Mucosa of descending colon (tissue), 3 donors: ENCODE measurements around the gene TMEM214. TPM values are rescaled to one million over a fixed set of nuclear protein-coding genes. Genes with fewer than 3 reads are reported as not detected.

Experiments
- ATAC-seq: fragments of 200-7000 bp; cut with Tn5 transposase; one replicate; pipeline ENCODE4 v1.9.1; 2020; ENCODE audit warnings: mild to moderate bottlenecking, moderate library complexity
- DNase-seq, 3 donors: peaks; one replicate each; pipeline ENCODE4 v3.0.0-alpha.2; 2020
- H3K36me3 ChIP-seq: fragments of 200-600 bp; one replicate; pipeline ENCODE4 v1.8.0; 2021; ENCODE audit warnings: low read depth, mild to moderate bottlenecking
- H3K4me1 ChIP-seq: fragments of 200-600 bp; one replicate; pipeline ENCODE4 v1.8.0; 2021; ENCODE audit warnings: low read depth, mild to moderate bottlenecking
- H3K4me3 ChIP-seq: fragments of 200-600 bp; one replicate; pipeline ENCODE4 v1.8.0; 2021; ENCODE audit warnings: mild to moderate bottlenecking
- H3K9me3 ChIP-seq: fragments of 200-600 bp; one replicate; pipeline ENCODE4 v1.8.0; 2021; ENCODE audit warnings: mild to moderate bottlenecking
- intact Hi-C, 2 donors: fragments of 100-400 bp; cut with DNase I in 1 of 2; cut with micrococcal nuclease in 1 of 2; formaldehyde crosslinking; loops; one replicate each; pipeline versions ENCODE4 v1.11.0 to v1.11.1; 2022; cut with DNase I, micrococcal nuclease
- total RNA-seq, 3 donors: library from RNA; stranded (reverse); fragmentation: NEBNext Ultra II Directional in 2 of 3; extraction: Animal tissue kit (Norgen Biotek cat#: 25700) in 2 of 3; gene quantifications; one replicate each; pipeline versions ENCODE4 v1.2.1 to v1.2.4, GENCODE V29; 2021 to 2023
- TF ChIP-seq, protein P1 (sequence below): fragments of 200-600 bp; IDR thresholded peaks from one replicate; pipeline ENCODE4 v1.8.0; 2022; ENCODE audit warnings: antibody characterized with exemption, mild to moderate bottlenecking
- donor health status: DM: no; HTN: no; CAD: no; lungs with moderate emphysema.
- donor health status: DM: no; HTN: no; CAD: no.
- donor health status: DM: no; HTN: yes; CAD: no.

TMEM214 gene
- total RNA-seq, 3 donors from 2014 or later, result 78.9 to 93.3 (median 80.1) TPM

- ATAC-seq (no peak), DNase-seq (peak in 1 of 3 donors; percentile 64)
- intact Hi-C loops, result loop anchor here in 1 of 2 donors (10.0 kb wide), 2 partner anchors 47 to 117 kb away; partner anchors contain the start of gene TMEM214
- TF ChIP-seq, protein P1, sequence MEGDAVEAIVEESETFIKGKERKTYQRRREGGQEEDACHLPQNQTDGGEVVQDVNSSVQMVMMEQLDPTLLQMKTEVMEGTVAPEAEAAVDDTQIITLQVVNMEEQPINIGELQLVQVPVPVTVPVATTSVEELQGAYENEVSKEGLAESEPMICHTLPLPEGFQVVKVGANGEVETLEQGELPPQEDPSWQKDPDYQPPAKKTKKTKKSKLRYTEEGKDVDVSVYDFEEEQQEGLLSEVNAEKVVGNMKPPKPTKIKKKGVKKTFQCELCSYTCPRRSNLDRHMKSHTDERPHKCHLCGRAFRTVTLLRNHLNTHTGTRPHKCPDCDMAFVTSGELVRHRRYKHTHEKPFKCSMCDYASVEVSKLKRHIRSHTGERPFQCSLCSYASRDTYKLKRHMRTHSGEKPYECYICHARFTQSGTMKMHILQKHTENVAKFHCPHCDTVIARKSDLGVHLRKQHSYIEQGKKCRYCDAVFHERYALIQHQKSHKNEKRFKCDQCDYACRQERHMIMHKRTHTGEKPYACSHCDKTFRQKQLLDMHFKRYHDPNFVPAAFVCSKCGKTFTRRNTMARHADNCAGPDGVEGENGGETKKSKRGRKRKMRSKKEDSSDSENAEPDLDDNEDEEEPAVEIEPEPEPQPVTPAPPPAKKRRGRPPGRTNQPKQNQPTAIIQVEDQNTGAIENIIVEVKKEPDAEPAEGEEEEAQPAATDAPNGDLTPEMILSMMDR, result no peak
- H3K9me3 ChIP-seq, result no peaks in the 10 kb centered on the region
- no peaks in the 10 kb centered on the region for H3K36me3 ChIP-seq
- no peak overlapping the region for H3K4me3 ChIP-seq
- peaks cover 30% of the 10 kb centered on the region for H3K4me1 ChIP-seq
Observed at GRCh38 chr2:27081984-27082772, 49.4 kb downstream of the TMEM214 start.

DNA sequence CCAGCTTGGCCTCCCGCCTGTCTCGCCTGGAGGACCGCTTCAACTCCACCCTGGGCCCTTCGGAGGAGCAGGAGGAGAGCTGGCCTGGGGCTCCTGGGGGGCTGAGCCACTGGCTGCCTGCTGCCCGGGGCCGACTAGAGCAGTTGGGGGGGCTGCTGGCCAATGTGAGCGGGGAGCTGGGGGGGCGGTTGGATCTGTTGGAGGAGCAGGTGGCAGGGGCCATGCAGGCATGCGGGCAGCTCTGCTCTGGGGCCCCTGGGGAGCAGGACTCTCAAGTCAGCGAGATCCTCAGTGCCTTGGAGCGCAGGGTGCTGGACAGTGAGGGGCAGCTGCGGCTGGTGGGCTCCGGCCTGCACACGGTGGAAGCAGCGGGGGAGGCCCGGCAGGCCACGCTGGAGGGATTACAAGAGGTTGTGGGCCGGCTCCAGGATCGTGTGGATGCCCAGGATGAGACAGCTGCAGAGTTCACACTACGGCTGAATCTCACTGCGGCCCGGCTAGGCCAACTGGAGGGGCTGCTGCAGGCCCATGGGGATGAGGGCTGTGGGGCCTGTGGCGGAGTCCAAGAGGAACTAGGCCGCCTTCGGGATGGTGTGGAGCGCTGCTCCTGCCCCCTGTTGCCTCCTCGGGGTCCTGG is 50.1 kb downstream of the TMEM214 start:
- Histone ChIP-seq H3K4me1 (peaks cover 36% of the 10 kb centered on the region), H3K36me3 (no peaks in the 10 kb centered on the region), H3K4me3 (no peak overlapping the region), H3K9me3 (no peaks in the 10 kb centered on the region)
- TF ChIP-seq, protein P1, result no peak
- intact Hi-C loops, result loop anchor here in 1 of 2 donors (10.0 kb wide), 2 partner anchors 48 to 118 kb away; partner anchors contain the start of gene TMEM214
- peak in 1 of 3 donors; percentile 60 for DNase-seq
- no peak for ATAC-seq

DNA sequence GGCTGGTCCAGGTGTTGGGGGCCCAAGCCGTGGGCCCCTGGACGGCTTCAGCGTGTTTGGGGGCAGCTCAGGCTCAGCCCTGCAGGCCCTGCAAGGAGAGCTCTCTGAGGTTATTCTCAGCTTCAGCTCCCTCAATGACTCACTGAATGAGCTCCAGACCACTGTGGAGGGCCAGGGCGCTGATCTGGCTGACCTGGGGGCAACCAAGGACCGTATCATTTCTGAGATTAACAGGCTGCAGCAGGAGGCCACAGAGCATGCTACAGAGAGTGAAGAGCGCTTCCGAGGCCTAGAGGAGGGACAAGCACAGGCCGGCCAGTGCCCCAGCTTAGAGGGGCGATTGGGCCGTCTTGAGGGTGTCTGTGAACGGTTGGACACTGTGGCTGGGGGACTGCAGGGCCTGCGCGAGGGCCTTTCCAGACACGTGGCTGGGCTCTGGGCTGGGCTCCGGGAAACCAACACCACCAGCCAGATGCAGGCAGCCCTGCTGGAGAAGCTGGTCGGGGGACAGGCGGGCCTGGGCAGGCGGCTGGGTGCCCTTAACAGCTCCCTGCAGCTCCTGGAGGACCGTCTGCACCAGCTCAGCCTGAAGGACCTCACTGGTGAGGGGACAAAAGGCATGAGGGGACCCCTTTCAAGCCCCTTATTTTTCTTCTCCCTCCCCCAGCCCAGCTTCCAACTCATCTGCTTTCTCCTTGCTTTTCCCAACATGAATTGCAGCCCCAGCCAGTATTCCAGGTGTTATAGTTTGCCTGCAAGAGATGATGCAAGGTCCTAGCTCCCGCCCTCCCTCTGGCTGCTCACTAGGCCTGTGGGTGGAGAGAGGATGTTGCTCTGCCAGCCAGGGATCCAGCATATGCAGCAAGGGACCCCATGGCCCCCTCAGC is 50.9 kb downstream of the TMEM214 start:
- no peak for ATAC-seq
- Histone ChIP-seq H3K9me3 (no peaks in the 10 kb centered on the region), H3K4me3 (no peak overlapping the region), H3K4me1 (peaks cover 36% of the 10 kb centered on the region), H3K36me3 (no peaks in the 10 kb centered on the region)
- TF ChIP-seq, protein P1, result no peak
- DNase-seq, result no peak
- intact Hi-C loops, result loop anchor here in 1 of 2 donors (10.0 kb wide), 2 partner anchors 49 to 119 kb away; partner anchors contain the start of gene TMEM214

DNA sequence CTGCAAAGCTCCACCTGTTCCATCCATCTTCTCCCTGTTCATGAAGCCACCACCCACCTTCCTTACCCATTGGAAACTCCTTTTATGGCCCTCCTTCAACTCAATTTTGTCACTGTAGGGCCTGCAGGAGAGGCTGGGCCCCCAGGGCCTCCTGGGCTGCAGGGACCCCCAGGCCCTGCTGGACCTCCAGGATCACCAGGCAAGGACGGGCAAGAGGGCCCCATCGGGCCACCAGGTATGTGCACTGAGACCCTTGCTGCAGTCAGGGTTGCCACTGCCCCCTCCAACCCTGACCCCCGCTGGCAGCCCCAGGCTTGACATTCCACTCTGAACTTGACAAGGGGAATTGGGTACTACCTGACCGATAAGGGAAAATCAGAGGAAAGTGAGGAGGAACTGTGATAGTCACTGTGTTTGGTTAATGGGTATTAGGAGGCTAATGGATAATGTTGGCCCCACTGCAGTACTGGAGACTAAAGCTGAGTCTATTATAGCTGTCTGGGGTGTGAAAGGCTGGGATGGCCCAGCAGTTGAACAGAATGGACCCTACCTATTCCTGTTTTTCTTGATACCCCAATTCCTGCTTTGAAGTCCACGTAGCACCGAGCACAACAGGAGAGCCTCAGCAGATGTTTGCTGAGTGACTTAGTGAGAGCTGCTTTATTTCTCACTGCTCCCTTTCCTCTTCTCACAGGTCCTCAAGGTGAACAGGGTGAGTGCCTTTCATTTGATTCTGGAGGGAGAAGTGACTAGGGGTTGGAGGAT is 51.7 kb downstream of the TMEM214 start:
- DNase-seq, result no peak
- intact Hi-C loops, result loop anchor here in 1 of 2 donors (10.0 kb wide), 2 partner anchors 50 to 120 kb away; partner anchors contain the start of gene TMEM214
- TF ChIP-seq, protein P1, result no peak

More for the DNA sequence above, 51.7 kb downstream of the TMEM214 start:
- no peak overlapping the region for H3K4me3 ChIP-seq
- H3K4me1 ChIP-seq, result peaks cover 36% of the 10 kb centered on the region
- no peaks in the 10 kb centered on the region for H3K36me3 ChIP-seq
- ATAC-seq, result no peak
- H3K9me3 ChIP-seq, result no peaks in the 10 kb centered on the region
